ENCODE results near the gene HUNK.

Gene HUNK

GRCh38 chr21:31873696-31874599, 1.1 kb downstream of the HUNK start:
- ChIA-PET POLR2A (no interaction called here), CTCF (interaction anchor here (0.6 to 12.5 kb wide), 20 partner anchors 7 to 398 kb away, joined by 3 to 302 read pairs (median 4); no protein-coding TSS in a partner anchor)
- H3K4me3 ChIP-seq (ENCODE audit: low read depth, low read length), result peak overlapping the region; percentile 62
- TF ChIP-seq CTCF (IDR thresholded peaks at IDR 0.05; ENCODE audit: insufficient read depth, low read length, missing control alignments), result peak; percentile 68
- no peak for DNase-seq (ENCODE audit: low read depth, low spot score)

DNA sequence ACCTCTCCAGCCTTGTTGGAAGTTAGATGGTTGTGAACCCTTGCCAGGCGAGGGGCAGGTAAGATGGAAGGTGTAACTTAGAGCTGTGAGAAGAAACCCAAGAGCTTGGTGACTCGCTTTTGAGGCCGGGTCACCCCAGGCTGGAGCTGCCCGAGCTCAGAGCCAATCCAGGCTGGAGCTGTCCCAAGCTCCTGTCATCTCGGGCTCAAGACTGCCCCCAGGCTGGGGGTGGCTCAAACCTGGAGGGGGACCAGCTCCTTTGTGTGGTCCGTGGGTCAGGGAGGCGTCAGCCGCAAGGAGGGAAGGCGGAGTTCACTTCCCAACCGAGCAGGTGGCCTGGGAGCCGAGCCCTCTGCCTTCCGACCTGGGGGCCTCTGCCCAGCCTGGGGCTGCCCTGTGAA, 2.0 kb downstream of the HUNK start:
- POLR2A ChIA-PET, result no interaction called here
- no peak for DNase-seq (ENCODE audit: low read depth, low spot score)
- CTCF ChIA-PET, result interaction anchor here (0.6 to 12.5 kb wide), 15 partner anchors 8 to 395 kb away, joined by 3 to 302 read pairs (median 4); no protein-coding TSS in a partner anchor
- TF ChIP-seq CTCF (IDR thresholded peaks at IDR 0.05; ENCODE audit: insufficient read depth, low read length, missing control alignments), result no peak
- peak overlapping the region; percentile 25; the same call in 1 of the 2 replicates for H3K4me3 ChIP-seq (ENCODE audit: low read depth, low read length)

- no peak for TF ChIP-seq CTCF (IDR thresholded peaks at IDR 0.05; ENCODE audit: insufficient read depth, low read length, missing control alignments)
- DNase-seq (ENCODE audit: low read depth, low spot score), result peak; percentile 12
- peak overlapping the region; percentile 19 for H3K4me3 ChIP-seq (ENCODE audit: low read depth, low read length)
- ChIA-PET POLR2A (no interaction called here), CTCF (interaction anchor here (1.1 to 12.5 kb wide), 5 partner anchors 10 to 384 kb away, joined by 3 to 302 read pairs (median 3); no protein-coding TSS in a partner anchor)
Observed at GRCh38 chr21:31875496-31876015, 2.7 kb downstream of the HUNK start.

DNA sequence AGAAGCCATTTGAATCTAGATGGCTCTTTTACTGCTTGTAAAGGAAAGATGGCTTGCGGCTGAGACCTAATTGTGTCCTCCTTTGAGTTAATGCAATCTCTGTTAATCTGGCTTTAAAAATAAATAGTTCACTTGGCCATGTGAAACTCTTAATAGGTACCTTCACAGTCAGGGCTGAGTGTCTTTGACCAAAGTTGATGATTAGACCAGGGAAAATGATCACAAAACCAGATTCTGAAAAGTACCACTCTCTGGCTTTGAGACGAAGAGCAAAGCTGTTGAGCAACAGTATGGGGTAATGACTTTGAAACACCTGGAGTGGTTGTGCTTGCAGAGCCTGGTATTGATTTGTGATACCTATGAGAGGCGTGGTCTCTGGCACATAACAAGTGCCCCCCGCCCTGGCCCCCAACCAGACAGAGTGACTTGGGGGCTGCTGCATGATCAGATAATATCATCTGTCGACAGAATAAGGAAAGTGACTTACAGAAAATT, 4.7 kb downstream of the HUNK start:
- no peak for TF ChIP-seq CTCF (IDR thresholded peaks at IDR 0.05; ENCODE audit: insufficient read depth, low read length, missing control alignments)
- no peak for DNase-seq (ENCODE audit: low read depth, low spot score)
- CTCF ChIA-PET, result no interaction called here
- no peak overlapping the region for H3K4me3 ChIP-seq (ENCODE audit: low read depth, low read length)
- POLR2A ChIA-PET, result no interaction called here

GRCh38 chr21:31878831-31879230, 6.0 kb downstream of the HUNK start:
- POLR2A ChIA-PET, result no interaction called here
- DNase-seq (ENCODE audit: low read depth, low spot score), result no peak
- TF ChIP-seq CTCF (IDR thresholded peaks at IDR 0.05; ENCODE audit: insufficient read depth, low read length, missing control alignments), result no peak
- no peak overlapping the region for H3K4me3 ChIP-seq (ENCODE audit: low read depth, low read length)
- CTCF ChIA-PET, result no interaction called here

DNA sequence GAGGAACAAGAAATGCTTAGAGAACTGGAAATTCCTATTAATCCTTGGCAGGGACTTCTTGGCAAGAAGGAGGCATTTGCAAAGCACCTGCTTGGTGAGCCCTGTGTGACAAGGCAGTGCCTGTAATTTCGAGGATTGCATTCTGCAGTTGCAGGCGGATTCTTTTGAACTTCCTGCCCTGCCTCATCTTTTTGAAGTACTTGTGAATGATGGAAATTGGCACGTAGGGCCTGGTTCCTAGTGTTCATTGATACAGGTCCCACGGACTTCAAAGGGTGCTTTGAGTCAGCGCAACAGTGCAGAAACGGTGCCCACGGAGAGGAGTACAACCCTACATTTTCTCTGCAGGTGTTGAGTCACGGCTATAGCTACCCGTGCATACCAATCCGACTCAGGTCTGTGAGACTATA, 6.4 kb downstream of the HUNK start:
- CTCF ChIA-PET, result interaction anchor here (1.2 to 1.6 kb wide), 2 partner anchors 13 to 93 kb away, joined by 3 to 5 read pairs; no protein-coding TSS in a partner anchor

More for the DNA sequence above, 6.4 kb downstream of the HUNK start:
- POLR2A ChIA-PET, result no interaction called here
- no peak for TF ChIP-seq CTCF (IDR thresholded peaks at IDR 0.05; ENCODE audit: insufficient read depth, low read length, missing control alignments)
- H3K4me3 ChIP-seq (ENCODE audit: low read depth, low read length), result no peak overlapping the region
- no peak for DNase-seq (ENCODE audit: low read depth, low spot score)

Data from AG04449 (cell line).